GM20431 (cell line): Measurements from ENCODE around the gene NHS.
"Not testable (repeated sequence)": the region's sequence is repeated elsewhere in the genome, so short reads cannot be mapped to it uniquely, and the experiment has no call there.

Source experiments
- in situ Hi-C: fragments of 300-500 bp; cut with MseI, MboI; formaldehyde crosslinking; loops from one replicate; pipeline ENCODE4 v1.15.0; 2020; ENCODE audit warnings: low sequenced_read_pairs; ENCODE audit not compliant: unreplicated experiment

NHS gene

DNA sequence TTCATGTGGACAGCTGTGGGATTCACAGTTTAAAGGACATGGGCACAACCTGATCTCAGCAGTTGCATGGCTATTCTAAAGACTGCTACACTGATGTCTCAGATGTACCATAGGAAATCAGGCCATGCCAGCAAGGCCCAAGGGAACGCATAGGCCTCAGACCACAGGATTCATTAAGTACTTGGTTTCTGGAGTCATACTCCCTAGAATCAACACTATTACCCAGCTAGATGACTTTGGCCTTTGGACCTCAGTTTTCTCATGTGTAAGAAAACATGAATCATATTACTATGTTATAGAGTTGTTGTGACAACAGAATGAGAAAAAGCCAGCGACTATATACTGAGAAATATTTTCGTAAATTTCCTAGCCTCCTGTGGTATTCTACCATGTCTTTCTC lies 67.9 kb downstream of the NHS start:
- in situ Hi-C loops = no loop called here

DNA sequence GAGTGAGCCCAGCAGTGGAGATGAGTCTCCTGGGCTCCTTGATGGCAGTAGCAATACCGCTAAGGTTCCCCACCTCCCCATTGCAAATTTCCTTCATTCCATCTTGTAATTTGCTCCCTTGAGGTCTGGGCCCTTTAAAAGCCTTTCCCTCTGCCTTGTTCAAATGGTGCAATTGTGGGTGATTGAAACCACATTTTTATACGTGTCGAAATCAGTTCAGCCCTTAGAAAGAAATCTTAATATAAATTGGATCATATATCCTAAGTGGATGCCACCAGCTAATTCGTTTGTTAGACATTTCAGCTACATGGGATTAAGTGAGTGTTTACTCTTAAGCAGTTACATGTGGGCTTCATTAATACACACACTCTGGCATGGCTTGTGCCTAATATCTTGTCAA lies 68.6 kb downstream of the NHS start:
- in situ Hi-C loops = no loop called here

DNA sequence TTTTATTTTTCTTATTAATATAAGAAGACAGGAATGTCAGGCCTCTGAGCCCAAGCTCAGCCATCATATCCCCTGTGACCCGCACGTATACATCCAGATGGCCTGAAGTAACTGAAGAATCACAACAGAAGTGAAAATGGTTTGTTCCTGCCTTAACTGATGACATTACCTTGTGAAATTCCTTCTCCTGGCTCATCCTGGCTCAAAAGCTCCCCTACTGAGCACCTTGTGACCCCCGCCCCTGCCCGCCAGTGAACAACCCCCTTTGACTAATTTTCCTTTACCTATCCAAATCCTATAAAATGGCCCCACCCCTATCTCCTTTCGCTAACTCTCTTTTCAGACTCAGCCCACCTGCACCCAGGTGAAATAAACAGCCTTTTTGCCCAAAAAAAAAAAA lies 71.3 kb downstream of the NHS start:
- in situ Hi-C loops = not testable (repeated sequence)

DNA sequence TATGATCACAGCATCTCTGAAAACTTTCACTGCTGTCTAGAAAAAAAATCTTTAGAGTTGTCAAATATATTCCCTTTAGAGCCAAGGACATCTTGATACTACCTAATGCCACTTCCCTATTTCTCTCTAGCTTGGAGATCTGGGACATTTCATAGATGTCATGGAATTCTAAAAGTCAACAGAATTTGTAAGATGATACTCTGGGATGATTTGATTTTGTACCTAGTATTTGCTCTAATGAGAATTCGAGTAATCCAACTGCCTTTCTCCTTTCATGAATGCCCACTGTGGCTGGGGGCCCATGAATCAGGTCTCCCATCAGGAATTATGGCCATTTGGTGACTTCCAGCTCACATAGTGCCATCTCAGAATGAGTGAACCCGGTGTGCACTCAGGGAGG lies 73.2 kb downstream of the NHS start:
- in situ Hi-C loops = no loop called here

DNA sequence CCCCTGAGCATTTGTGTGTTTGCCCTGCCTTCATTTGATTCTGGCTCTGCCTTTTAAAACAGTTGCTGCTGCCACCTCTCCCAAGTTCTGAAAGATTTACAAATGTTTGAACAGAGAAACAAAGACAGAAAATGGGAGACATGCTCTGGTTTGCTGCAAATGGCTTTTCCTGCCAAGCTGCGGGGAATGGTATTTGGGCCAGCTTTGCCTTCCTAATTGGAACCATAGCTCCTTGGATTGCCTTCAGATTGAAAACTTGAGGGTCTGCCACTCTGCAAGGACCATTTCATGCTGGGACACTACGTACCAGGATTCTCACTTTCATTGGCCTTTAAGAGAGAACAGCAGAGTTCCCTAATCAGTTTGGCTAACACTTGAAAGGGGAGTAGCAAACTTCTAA lies 74.9 kb downstream of the NHS start:
- in situ Hi-C loops = no loop called here

DNA sequence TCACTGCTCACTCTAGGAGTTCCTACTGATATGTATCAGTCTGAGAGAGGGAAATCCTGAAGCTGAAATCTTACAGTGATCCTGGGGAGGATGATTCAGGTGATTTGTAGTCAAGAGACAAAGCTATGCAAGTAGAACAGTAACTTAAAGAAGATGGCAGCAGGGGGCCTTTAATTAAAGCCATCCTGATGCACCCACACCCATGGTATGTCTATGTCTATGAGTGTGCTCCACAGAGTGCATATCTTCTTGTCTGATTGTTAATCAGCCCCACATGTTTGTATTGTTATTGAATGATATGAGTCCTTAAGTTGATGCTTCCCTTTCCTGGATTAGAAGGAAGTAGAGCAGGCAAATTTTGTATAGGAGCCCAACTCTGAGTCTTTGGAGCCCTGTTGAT lies 78.8 kb downstream of the NHS start:
- in situ Hi-C loops = no loop called here

DNA sequence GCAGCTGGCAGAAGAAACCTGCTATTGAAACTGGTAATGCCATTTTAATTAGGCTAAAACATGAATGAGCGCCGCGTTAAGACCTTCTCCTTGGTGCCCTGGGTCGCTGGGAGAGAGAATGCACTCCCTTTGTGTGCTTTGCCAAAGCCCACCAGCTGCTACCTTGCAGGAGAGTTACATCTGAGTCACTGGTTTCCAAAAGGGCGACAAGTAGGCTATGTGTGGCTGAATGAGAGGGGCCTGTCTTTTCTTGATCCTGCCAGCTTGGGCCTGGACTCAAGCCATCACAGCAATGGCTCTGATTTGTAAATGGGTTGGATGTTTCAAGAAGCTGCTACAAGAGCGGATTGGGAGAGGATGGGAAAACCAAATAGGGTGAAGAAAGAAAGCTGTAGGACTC lies 81.5 kb downstream of the NHS start:
- in situ Hi-C loops = no loop called here

DNA sequence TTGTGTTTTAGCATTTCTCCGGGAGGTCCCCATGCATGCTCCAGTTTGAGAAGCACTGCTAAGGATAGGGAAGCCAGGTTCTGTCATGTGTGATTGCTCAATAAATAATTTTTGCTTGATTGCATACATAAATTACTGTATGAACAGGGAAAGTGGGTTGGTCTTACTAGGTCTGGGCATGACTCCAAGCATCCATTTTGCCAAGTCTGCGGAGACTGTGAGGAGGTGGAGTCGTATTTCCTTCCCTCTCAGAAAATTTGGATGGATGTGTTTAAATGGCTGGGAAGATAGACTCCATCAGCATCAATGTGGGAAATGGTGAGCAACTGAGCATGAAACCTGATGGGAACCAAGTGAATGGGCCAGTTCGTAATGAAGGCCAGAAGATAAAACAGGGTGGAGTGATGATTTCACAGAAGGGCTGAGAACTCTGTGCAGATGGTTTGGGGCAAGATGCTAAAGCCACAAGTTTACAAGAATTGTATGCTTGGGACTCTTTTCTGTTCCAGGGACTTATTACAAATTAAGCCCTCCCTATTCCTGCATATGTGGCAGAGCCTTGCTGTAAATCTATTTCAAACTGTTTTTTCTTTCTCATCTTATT lies 84.1 kb downstream of the NHS start:
- in situ Hi-C loops = no loop called here

DNA sequence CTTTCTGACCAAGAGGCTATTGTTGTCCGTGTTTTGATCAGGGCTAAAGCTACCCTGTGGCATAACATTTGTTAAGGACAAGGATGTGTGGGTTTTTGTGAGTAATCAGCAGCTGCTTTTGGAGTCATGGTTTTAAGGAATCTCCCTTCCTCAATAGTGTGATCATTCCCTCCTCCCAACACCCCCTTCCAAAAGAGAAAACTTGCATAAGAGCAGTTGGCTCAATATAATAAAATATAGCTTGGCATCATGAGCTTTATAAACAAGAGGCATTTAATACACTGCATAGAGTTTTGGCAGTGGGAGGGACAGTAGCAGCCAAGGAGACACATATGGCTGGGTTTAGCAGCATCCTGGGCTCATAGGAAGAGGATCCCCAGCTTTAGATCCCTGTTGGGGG lies 84.7 kb downstream of the NHS start:
- in situ Hi-C loops = no loop called here

DNA sequence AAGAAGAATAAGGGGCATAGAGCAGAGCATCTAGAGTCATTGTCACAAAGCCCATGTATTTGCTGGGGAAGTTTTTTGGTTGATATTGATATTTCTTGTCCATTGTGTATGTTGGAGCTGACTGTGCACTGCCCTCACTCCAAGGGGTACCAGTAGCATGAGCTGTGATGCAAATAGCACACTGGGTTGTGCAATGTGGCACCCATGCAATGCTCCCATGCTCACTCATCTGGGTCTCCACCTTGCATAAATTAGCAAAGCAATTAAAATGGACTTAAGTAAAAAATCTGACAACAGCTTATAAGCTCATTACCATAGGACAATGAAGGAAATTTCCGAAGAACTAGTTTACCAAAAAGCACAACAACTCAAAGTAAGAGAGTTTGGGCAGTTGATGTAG lies 87.9 kb downstream of the NHS start:
- in situ Hi-C loops = no loop called here

DNA sequence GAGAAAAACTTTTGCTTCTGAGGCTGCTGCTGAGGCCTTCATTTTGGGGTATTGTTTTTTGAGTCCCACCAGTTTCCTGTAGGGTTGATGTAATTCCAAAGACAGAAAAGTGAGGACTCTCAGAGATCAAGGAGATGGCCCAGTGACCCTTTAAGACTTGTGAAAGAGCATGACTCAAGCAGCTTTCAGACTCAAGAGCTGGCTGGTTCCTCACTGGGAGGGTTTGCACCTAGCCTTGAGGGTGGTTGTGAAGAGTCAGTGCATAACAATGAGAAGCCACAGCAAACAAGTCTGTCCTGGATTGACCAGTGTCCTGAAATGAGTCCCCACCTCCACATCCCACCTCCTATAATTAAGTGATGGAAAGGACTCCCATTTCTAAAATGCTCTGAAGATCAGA lies 89.2 kb downstream of the NHS start:
- in situ Hi-C loops = no loop called here

DNA sequence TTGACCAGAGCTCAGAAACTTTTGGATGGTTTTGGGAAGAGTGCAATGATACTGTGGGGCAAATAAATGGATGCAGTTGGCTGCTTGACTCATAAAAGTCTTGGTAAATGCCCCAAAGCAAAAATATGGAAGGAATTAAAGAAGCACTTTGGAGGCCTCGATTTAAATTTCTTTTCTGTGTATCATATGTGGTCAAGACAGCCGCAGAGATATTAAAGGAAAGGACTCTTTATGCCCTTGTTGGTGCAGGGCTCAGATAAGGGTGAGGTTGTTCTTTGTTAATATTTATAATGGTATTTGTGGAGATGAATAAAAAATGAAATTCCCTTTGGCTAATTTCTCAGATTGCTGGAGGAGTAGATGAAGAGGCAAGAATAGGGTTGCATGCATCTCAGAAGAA lies 90.2 kb downstream of the NHS start:
- in situ Hi-C loops = no loop called here

DNA sequence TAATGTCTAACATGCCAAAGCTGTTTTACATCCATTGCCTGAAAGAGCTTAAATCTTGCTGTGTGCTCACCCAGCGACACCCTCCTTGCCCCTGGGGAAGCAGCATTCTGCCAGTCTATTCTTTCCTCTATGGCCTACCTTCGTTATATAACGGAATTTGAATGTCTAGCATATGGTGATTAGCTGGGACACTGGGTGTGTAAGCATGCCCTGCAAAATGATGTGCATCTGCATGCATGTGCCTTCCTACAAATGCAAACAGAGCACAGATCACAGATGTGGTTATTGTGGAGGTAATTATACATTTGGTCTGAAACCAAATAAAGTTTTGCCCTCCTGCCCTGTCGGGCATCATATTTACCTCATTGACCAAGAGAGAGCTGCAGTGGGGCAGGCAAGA lies 90.8 kb downstream of the NHS start:
- in situ Hi-C loops = no loop called here

DNA sequence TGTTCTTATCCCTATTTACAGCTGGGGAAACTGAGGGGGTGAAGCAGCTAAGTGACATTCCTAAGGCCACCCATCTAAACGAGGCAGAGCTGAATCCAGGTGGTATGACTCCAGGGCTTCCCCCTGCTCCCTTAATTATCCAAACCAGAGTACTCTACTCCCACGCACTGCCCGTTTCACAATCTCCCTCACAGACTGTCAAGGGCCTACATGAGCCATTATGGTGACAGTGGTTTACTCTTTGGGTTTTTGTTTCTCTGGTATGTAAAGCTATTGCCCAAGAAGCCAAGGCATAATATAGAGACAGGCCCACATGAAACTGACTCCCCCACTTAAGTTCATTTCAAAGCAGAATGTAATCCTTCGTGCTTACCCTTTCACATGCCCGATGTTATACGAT lies 95.1 kb downstream of the NHS start:
- in situ Hi-C loops = no loop called here

DNA sequence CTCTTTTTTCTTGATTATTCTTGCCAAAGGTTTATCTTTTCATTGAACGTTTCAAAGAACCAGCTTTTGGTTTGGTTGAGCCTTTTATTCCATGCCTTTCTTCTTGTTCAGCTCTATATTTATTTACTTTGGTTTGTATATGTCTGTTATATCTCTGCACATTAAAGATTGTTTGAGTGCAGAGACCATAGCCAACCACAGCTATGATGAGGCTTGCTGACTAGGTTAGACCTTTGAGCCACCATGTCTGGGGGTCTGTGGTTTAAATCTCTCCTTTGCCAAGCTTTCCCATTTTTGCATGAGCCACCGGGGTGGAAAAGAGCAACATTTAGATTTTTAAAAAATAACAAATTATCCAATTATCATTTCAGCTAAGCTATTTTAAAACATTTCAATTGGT lies 96.1 kb downstream of the NHS start:
- in situ Hi-C loops = no loop called here

DNA sequence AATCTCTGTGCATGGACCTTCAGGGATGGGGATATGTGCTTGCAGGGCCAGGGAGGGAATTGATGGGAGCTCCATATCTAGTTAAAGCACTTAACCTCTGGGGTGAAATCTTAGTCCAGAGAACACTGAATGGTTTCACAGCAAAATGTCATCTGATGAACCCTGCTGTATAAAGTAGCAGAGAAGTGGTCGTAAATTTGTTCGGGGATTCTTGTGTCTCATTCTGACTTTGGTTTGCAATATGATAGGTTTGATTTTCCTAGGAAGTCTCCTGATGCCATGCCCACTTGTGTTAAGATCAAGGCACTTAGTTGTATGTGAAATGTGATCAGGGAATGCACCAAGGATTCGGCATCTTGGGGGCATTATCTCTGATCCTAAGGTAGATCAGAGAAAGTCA lies 96.9 kb downstream of the NHS start:
- in situ Hi-C loops = no loop called here

DNA sequence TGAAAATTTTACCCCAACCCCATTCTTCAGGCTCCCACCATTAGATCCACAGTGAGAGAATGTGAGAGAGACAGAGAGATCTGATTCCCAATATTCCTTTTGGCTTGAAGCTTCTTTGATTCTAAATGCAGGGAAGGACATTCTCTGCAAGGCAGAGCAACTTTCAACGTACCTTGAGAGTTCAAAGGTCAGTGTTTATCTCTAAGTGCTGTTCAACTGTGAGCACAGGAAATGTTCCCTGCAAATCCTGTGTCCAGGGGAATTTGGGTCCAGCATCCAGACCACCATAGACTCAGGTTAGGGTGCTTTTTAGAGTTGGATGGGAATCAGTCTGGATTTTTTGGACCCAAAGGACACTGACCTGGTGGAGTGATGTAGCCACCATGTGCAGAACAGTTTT lies 97.4 kb downstream of the NHS start:
- in situ Hi-C loops = no loop called here

DNA sequence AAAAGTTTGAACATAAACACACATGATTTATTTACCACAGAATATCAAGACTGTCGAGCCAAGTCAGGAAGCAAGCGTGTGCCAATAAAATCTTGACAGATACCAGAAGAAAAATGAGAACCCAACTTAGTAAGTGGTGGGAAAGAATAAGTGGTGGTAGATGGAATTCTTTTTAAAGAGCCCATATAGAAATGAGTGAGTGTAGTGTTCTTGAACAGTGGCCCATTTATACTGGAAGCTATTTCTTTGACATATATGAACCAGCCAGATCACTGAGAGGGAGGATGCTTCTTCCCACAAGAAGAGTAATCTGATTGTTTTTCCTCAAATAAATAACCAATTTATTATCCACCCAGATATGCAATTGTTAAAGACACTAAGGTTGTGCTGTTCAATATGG lies 98.0 kb downstream of the NHS start:
- in situ Hi-C loops = no loop called here

DNA sequence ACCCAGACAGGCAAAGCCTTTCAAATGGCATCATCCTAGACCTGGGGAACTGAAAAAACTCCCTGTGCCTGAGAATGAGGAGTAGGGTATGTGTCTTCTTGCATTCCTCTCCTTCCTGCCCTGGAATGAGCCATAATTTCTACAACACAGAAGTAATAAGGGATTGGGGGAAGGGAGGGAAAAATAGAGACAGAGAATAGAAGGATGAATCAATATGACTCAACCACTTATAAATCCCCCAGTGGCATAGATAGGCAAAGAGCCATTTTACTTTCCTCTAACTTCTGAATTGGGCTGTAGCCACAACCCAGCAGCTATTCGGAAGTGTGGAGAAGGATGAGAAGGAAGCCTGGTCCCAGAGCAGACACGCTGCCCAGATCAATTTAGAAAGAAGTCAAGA lies 99.9 kb downstream of the NHS start:
- in situ Hi-C loops = no loop called here

DNA sequence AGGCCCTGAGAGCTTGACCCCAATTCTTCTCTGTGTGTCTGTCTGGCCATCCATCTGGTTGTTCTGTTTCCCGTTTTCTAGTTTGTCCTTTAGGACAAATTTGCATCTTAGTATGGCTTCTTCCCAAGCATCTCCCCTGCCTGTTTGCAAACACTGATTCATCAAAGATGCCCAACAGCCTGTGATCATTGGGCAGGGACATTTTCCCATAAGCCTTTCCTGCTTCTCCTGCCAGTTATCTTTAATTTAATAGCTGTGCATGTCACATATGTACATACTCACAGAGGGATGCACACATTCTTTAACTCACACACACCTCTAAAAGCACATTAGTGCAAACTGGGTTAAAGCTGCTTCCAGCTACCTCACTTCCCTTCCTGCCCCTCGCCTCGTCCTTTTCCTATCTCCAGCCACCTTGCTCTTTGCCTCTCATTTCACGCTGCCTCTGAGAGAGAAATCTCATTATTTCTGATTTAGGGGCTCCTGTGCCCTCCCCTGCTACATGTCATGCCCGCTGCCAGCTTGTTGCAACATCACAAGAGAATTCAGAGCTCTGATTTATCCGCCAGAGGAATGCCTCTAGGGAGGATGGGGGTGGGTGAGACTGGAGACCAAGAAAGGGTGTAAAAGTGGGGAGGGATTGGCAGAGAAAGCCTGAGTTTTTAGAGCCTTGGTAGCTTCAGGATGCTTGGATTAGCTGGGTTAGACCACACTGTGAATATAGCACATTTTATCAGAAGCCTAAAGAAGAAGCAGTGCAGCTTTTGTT lies 100.6 kb downstream of the NHS start:
- in situ Hi-C loops = no loop called here

DNA sequence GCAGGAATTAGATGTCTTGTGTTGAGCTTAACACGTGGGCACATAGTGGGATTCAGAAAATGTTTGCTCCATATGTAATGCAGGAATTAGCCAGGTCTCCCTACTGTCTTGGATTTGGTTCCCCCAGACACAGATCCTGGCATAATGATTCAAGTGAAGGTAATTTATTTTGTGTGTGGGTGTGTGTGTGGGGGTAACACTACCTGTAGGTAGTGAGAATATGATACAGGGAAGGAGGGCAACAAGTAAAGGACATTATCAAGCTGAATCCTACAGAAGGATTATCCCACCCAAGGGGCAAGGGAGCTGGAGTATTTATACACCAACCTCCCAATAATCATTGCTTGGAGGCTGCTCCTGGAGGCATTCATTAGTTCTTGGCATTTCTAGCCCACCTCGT lies 101.4 kb downstream of the NHS start:
- in situ Hi-C loops = no loop called here

DNA sequence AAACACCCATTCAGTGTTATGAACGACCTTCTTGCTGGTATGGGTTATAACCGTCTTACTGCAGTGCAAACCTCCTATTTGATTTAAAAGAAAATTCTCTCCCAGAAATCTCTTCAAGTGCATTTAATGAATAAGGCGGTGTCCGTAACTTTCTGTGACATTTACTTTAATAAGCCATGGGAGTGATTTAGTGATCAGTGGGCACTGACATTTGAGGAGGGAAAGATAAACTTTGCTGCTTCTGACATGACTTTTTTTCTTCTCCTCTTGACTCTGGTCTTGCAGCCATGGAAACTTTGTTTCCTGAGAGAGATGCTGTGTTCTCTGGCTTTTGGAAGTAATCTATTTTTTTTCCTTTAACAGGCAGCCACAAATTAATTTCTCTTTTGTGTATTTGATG lies 106.1 kb downstream of the NHS start:
- in situ Hi-C loops = no loop called here
